Measurements from ENCODE around the gene UTP14A. TPM values are rescaled to one million over a fixed set of nuclear protein-coding genes. Genes with fewer than 3 reads are reported as not detected.
A peak's percentile ranks its signal among the peaks of the same experiment; 100 is the strongest.

Gene UTP14A
- total and polyA plus RNA-seq, 2 experiments from 2014 or later: 8.7 to 11.4 TPM

DNA sequence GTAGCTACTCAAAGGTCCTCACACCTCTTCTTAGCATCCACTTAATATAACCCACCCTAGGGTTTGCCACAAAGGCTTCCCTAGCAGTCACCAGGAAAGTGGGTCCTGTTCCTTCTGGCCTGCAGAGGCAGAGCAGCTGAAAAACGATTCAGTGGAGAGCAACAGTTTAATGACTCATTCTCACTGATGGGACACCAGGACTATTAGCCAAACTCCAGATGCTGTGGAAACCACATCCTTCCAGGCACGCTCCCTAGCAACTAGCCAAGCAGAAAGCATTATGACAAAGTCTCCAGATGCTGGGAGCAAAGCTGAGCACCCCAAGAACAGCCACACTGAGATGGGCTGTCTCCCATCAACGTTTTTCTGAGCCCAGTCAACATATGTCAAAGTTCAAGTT lies 30.3 kb upstream of the UTP14A start:
- H3K27me3 ChIP-seq: no peaks in the 10 kb centered on the region
- H3K36me3 ChIP-seq (replicated peaks; ENCODE audit: insufficient read depth, low read depth): no peaks in the 10 kb centered on the region
- H3K4me3 ChIP-seq: no peak overlapping the region
- no peaks in the 10 kb centered on the region for H4K20me1 ChIP-seq (ENCODE audit: insufficient read depth, poor library complexity, severe bottlenecking)
- H3K27ac ChIP-seq: no peak overlapping the region
- TF ChIP-seq EZH2 (IDR thresholded peaks at IDR 0.05; ENCODE audit: borderline replicate concordance) (no peak), EZH2phosphoT487 (IDR thresholded peaks at IDR 0.05; ENCODE audit: low read depth, severe bottlenecking, unreplicated experiment) (no peak)
- TF ChIP-seq, protein P1, sequence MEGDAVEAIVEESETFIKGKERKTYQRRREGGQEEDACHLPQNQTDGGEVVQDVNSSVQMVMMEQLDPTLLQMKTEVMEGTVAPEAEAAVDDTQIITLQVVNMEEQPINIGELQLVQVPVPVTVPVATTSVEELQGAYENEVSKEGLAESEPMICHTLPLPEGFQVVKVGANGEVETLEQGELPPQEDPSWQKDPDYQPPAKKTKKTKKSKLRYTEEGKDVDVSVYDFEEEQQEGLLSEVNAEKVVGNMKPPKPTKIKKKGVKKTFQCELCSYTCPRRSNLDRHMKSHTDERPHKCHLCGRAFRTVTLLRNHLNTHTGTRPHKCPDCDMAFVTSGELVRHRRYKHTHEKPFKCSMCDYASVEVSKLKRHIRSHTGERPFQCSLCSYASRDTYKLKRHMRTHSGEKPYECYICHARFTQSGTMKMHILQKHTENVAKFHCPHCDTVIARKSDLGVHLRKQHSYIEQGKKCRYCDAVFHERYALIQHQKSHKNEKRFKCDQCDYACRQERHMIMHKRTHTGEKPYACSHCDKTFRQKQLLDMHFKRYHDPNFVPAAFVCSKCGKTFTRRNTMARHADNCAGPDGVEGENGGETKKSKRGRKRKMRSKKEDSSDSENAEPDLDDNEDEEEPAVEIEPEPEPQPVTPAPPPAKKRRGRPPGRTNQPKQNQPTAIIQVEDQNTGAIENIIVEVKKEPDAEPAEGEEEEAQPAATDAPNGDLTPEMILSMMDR (IDR thresholded peaks at IDR 0.05; ENCODE audit: poor library complexity): no peak
- 45% methylated on average over 3 of the region's 3 CpGs for WGBS (ENCODE audit: low lambda C conversion rate, missing lambda C conversion rate)
- no peaks in the 10 kb centered on the region for H3K9me3 ChIP-seq (ENCODE audit: low read depth)
- no peaks in the 10 kb centered on the region for H3K79me2 ChIP-seq
- H3K4me2 ChIP-seq: no peak overlapping the region
- no peaks in the 10 kb centered on the region for H3K4me1 ChIP-seq (ENCODE audit: insufficient read depth)
- no peaks in the 10 kb centered on the region for H3K9me2 ChIP-seq (replicated peaks; ENCODE audit: insufficient read depth)
- DNase-seq (ENCODE audit: low spot score): no peak
- H2AFZ ChIP-seq: no peak overlapping the region

DNA sequence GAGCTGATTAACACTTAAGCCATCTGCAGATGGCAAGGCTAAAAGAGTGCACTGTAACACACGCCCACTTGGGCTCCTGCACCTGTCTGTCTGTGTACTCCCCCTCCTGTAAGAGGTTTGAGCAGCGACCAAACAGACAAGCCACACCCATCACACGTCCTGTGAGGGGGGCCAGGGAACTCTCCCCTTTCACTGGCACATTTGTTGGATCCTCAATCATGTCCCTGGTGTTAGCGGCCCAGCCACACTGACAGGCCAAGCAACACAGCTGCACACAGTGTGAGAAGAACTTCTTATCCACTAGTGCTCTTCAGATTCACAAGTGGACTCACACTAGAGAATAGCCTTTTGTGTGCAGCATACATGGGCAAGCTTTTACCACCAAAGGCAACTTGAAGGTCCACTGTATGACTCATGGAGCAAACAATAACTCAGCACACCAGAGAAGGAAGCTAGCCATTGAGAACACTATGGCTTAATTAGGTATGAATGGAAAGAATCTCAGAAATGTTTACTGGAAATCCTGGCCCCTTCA lies 29.1 kb upstream of the UTP14A start:
- peak; percentile 8 for DNase-seq (ENCODE audit: low spot score)
- Histone ChIP-seq H3K9me2 (replicated peaks; ENCODE audit: insufficient read depth) (no peaks in the 10 kb centered on the region), H4K20me1 (ENCODE audit: insufficient read depth, poor library complexity, severe bottlenecking) (no peaks in the 10 kb centered on the region), H3K9me3 (ENCODE audit: low read depth) (no peaks in the 10 kb centered on the region), H3K4me3 (no peak overlapping the region), H3K27ac (peak overlapping the region; percentile 60), H3K27me3 (no peaks in the 10 kb centered on the region), H3K79me2 (no peaks in the 10 kb centered on the region), H3K36me3 (replicated peaks; ENCODE audit: insufficient read depth, low read depth) (no peaks in the 10 kb centered on the region), H3K4me2 (no peak overlapping the region), H3K4me1 (ENCODE audit: insufficient read depth) (no peaks in the 10 kb centered on the region), H2AFZ (no peak overlapping the region)
- 55% methylated on average over 4 of the region's 4 CpGs for WGBS (ENCODE audit: low lambda C conversion rate, missing lambda C conversion rate)
- TF ChIP-seq EZH2 (IDR thresholded peaks at IDR 0.05; ENCODE audit: borderline replicate concordance): no peak
- no peak for TF ChIP-seq EZH2phosphoT487 (IDR thresholded peaks at IDR 0.05; ENCODE audit: low read depth, severe bottlenecking, unreplicated experiment)
- TF ChIP-seq, protein P1 (IDR thresholded peaks at IDR 0.05; ENCODE audit: poor library complexity): no peak

DNA sequence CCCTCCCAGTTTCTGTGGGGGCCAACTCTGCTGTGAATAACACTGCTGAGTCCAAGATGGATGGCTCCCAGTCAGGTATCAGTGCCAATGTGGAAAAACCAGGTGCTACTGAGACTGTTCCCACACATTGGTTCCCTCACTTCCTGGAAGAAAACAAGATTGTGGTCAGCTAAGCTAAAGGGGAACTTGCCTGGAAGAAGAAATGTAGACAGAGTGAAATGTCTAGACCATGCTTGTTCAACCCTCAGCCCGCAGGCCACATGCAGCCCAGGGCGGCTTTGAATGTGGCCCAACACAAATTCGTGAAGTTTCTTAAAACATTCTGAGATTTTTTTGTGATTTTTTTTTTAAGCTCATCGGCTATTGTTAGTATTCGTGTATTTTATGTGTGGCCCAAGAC lies 28.6 kb upstream of the UTP14A start:
- peak overlapping the region; percentile 60 for H3K27ac ChIP-seq
- H2AFZ ChIP-seq: no peak overlapping the region
- H3K4me3 ChIP-seq: no peak overlapping the region
- H3K4me2 ChIP-seq: no peak overlapping the region
- no peaks in the 10 kb centered on the region for H3K27me3 ChIP-seq
- TF ChIP-seq EZH2 (IDR thresholded peaks at IDR 0.05; ENCODE audit: borderline replicate concordance): no peak
- TF ChIP-seq EZH2phosphoT487 (IDR thresholded peaks at IDR 0.05; ENCODE audit: low read depth, severe bottlenecking, unreplicated experiment): no peak
- TF ChIP-seq, protein P1 (IDR thresholded peaks at IDR 0.05; ENCODE audit: poor library complexity): no peak
- 78% methylated on average over 5 of the region's 5 CpGs for WGBS (ENCODE audit: low lambda C conversion rate, missing lambda C conversion rate)
- no peaks in the 10 kb centered on the region for H3K4me1 ChIP-seq (ENCODE audit: insufficient read depth)
- H3K9me3 ChIP-seq (ENCODE audit: low read depth): no peaks in the 10 kb centered on the region
- H3K9me2 ChIP-seq (replicated peaks; ENCODE audit: insufficient read depth): no peaks in the 10 kb centered on the region
- H3K79me2 ChIP-seq: no peaks in the 10 kb centered on the region
- no peaks in the 10 kb centered on the region for H3K36me3 ChIP-seq (replicated peaks; ENCODE audit: insufficient read depth, low read depth)
- DNase-seq (ENCODE audit: low spot score): no peak
- H4K20me1 ChIP-seq (ENCODE audit: insufficient read depth, poor library complexity, severe bottlenecking): no peaks in the 10 kb centered on the region

Measured in hepatocyte (in vitro differentiated cells).